HepG2 (cell line): Measurements from ENCODE around the gene ZNF12. TPM values are rescaled to one million over a fixed set of nuclear protein-coding genes. Genes with fewer than 3 reads are reported as not detected.

Experiments used
- ATAC-seq: fragments of 200-7000 bp; cut with Tn5 transposase; 3 replicates; pipeline ENCODE4 v1.9.1; 2020; ENCODE audit warnings: mild to moderate bottlenecking, moderate library complexity
- BruUV-seq: library from RNA; stranded (reverse); fragments of 400-500 nt; replicated peaks from 2 replicates; lab custom pipeline; 2021; lab: Mats Ljungman, UMichigan
- CTCF ChIA-PET: fragments of 300-600 bp; formaldehyde crosslinking; extraction: SDS; loops from one replicate; lab custom pipeline; 2021; ENCODE audit warnings: low total read pairs, inconsistent platforms, low intra/inter-chr PET ratio; lab: Yijun Ruan, JAX
- POLR2A ChIA-PET: fragments of 350-600 bp; sonication (Branson Sonifier 250); formaldehyde crosslinking; loops from one replicate; lab custom pipeline; 2020; ENCODE audit warnings: antibody characterized with exemption, inconsistent platforms; lab: Yijun Ruan, JAX
- DNase-seq: peaks from one replicate; pipeline ENCODE4 v3.0.0-alpha.2; 2015; ENCODE audit warnings: low spot score
- FAIRE-seq: peaks from 3 replicates; lab custom pipeline; 2011; peaks lifted over from hg19 to GRCh38; lab: Jason Lieb, UNC
- H2AFZ ChIP-seq: one replicate; pipeline ENCODE4 v1.6.1; 2011; ENCODE audit warnings: low read length, inconsistent platforms
- H3K27ac ChIP-seq: fragments of 300-600 bp; 3 replicates; pipeline ENCODE4 v1.8.0; 2011; ENCODE audit warnings: mixed run types, mild to moderate bottlenecking, mixed read lengths, low read length, inconsistent platforms; ENCODE audit not compliant: insufficient read depth; ENCODE audit errors: extremely low read length
- H3K27me3 ChIP-seq, 2 experiments: fragments of 200-600 bp in 1 of 2; 2 replicates in 1 of 2; 3 replicates in 1 of 2; pipeline versions ENCODE4 v1.6.0 to v1.8.0; 2011; ENCODE audit warnings: low read length in 2 of 2, mild to moderate bottlenecking in 2 of 2, moderate library complexity in 2 of 2, inconsistent platforms in 1 of 2; ENCODE audit not compliant: insufficient read depth in 2 of 2, control insufficient read depth in 1 of 2
- H3K36me3 ChIP-seq, 2 experiments: fragments of 200-600 bp in 1 of 2; replicated peaks in 1 of 2; 2 replicates in 1 of 2; 3 replicates in 1 of 2; pipeline versions ENCODE4 v1.5.1 to v1.8.0; 2011; ENCODE audit warnings: low read length in 2 of 2, inconsistent platforms in 1 of 2; ENCODE audit not compliant: insufficient read depth in 2 of 2, control insufficient read depth in 1 of 2
- H3K4me1 ChIP-seq: 2 replicates; pipeline ENCODE4 v1.5.1; 2012; ENCODE audit warnings: low read length, inconsistent platforms; ENCODE audit not compliant: insufficient read depth
- H3K4me2 ChIP-seq: 2 replicates; pipeline ENCODE4 v1.6.0; 2011; ENCODE audit warnings: low read depth, low read length, inconsistent platforms
- H3K4me3 ChIP-seq, 3 experiments: fragments of 200-600 bp in 1 of 3; sonication (generic), shearing (Covaris generic) in 1 of 3; replicated peaks in 1 of 3; 2 replicates each; pipeline ENCODE4 v1.5.1; 2011 to 2016; ENCODE audit warnings: low read length in 3 of 3, inconsistent platforms in 2 of 3, low read depth in 2 of 3, mild to moderate bottlenecking in 2 of 3, control low read depth in 1 of 3, mixed read lengths in 1 of 3; ENCODE audit not compliant: insufficient read depth in 1 of 3
- H3K79me2 ChIP-seq: one replicate; pipeline ENCODE4 v1.6.1; 2011; ENCODE audit warnings: low read length, inconsistent platforms; ENCODE audit not compliant: insufficient read depth
- H3K9ac ChIP-seq: 2 replicates; pipeline ENCODE4 v1.6.0; 2011; ENCODE audit warnings: mild to moderate bottlenecking, low read depth, low read length, inconsistent platforms; ENCODE audit not compliant: insufficient read depth
- H3K9me3 ChIP-seq: 2 replicates; pipeline ENCODE4 v1.5.1; 2012; ENCODE audit warnings: mild to moderate bottlenecking, low read length
- H4K20me1 ChIP-seq: 2 replicates; pipeline ENCODE4 v1.6.0; 2011; ENCODE audit warnings: inconsistent platforms, mild to moderate bottlenecking, low read length, moderate library complexity; ENCODE audit not compliant: insufficient read depth
- CBFB ChIP-seq: sonication (generic); formaldehyde crosslinking; IDR thresholded peaks from 2 replicates; pipeline ENCODE4 v1.4.0; 2020; ENCODE audit warnings: missing genetic modification reagents
- ETV5 ChIP-seq: IDR thresholded peaks from 2 replicates; pipeline ENCODE4 v1.6.1; 2018; ENCODE audit warnings: missing biosample characterization, missing genetic modification reagents, inconsistent platforms, borderline replicate concordance
- KLF12 ChIP-seq: sonication (generic); formaldehyde crosslinking; IDR thresholded peaks from 2 replicates; pipeline ENCODE4 v1.4.0; 2020; ENCODE audit warnings: missing genetic modification reagents, borderline replicate concordance
- PBX2 ChIP-seq: IDR thresholded peaks from 2 replicates; pipeline ENCODE4 v1.6.1; 2016; ENCODE audit warnings: control low read depth
- SP2 ChIP-seq: sonication (generic); formaldehyde crosslinking; IDR thresholded peaks from 2 replicates; pipeline ENCODE4 v1.5.1; 2020; ENCODE audit warnings: mild to moderate bottlenecking, missing genetic modification reagents
- SRF ChIP-seq: IDR thresholded peaks from 2 replicates; pipeline ENCODE4 v1.6.1; 2011; ENCODE audit warnings: mild to moderate bottlenecking, low read depth, low read length, moderate library complexity
- ZNF142 ChIP-seq: sonication (generic); formaldehyde crosslinking; IDR thresholded peaks from 2 replicates; pipeline ENCODE4 v1.4.0; 2020; ENCODE audit warnings: missing genetic modification reagents
- ZNF24 ChIP-seq: fragments of 450-650 bp; IDR thresholded peaks from 2 replicates; pipeline ENCODE4 v1.6.1; 2017; ENCODE audit warnings: antibody characterized with exemption, mild to moderate bottlenecking
- ZNF343 ChIP-seq: sonication (generic); formaldehyde crosslinking; IDR thresholded peaks from 2 replicates; pipeline ENCODE4 v1.4.0; 2020; ENCODE audit warnings: mild to moderate bottlenecking, missing genetic modification reagents
- ZNF549 ChIP-seq: sonication (generic); formaldehyde crosslinking; IDR thresholded peaks from 2 replicates; pipeline ENCODE4 v1.5.0; 2020; ENCODE audit warnings: missing genetic modification reagents
- ZNF703 ChIP-seq: sonication (generic); formaldehyde crosslinking; IDR thresholded peaks from 2 replicates; pipeline ENCODE4 v1.5.1; 2020; ENCODE audit warnings: missing genetic modification reagents, mild to moderate bottlenecking, moderate library complexity, borderline replicate concordance
- ZNF749 ChIP-seq: sonication (generic); formaldehyde crosslinking; IDR thresholded peaks from 2 replicates; pipeline ENCODE4 v1.8.0; 2022; ENCODE audit warnings: mild to moderate bottlenecking, missing genetic modification reagents, moderate library complexity, borderline replicate concordance
- WGBS: methylation state at CpG from one replicate; pipeline ENCODE4 v1.1.6; 2017; ENCODE audit warnings: low lambda C conversion rate; 5-methylcytosine and 5-hydroxymethylcytosine counted together
- in situ Hi-C: cut with HindIII; loops from 2 replicates; pipeline ENCODE4 v1.10.0; 2017; ENCODE audit warnings: low pct_unique_long_range_greater_than_20kb; ENCODE audit not compliant: extremely low pct_ligation_motif_present
- intact Hi-C: fragments of 100-400 bp; cut with micrococcal nuclease; formaldehyde crosslinking; loops from one replicate; pipeline ENCODE4 v1.10.0; 2022; ENCODE audit not compliant: unreplicated experiment
- polyA plus RNA-seq, 8 experiments: library from polyadenylated mRNA; depleted of rRNA in 3 of 8; stranded (reverse) in 7 of 8; unstranded in 1 of 8; fragments of >200 nt; fragmentation: Illumina TruSeq in 4 of 8; extraction: Trizol in 4 of 8; gene quantifications; 2 replicates each; pipeline versions ENCODE4 v1.2.1 to v1.2.3, GENCODE V29; 2011 to 2016; ENCODE audit warnings: low read depth in 4 of 8, missing spikeins in 1 of 8, mixed read lengths in 1 of 8; ENCODE audit not compliant: insufficient read depth in 1 of 8
- total RNA-seq, 5 experiments: library from RNA; depleted of rRNA; stranded (reverse); fragments of >200 nt; fragmentation: Illumina TruSeq; extraction: Trizol; gene quantifications; 2 replicates each; pipeline ENCODE4 v1.2.3, GENCODE V29; 2016; ENCODE audit warnings: low read depth in 1 of 5

Gene ZNF12
- total and polyA plus RNA-seq, 2 of the 13 experiments (the other 11 are each of a cell fraction or from before 2014, with no cell fraction given): 21.4 to 22.8 TPM

- TF ChIP-seq ZNF703 (CRISPR knock-in tag) (no peak), ZNF549 (CRISPR knock-in tag) (no peak), ETV5 (CRISPR knock-in tag) (no peak), PBX2 (CRISPR knock-in tag) (no peak), SP2 (CRISPR knock-in tag) (no peak)
- Histone ChIP-seq H3K4me2 (no peak overlapping the region), H3K27ac (no peak overlapping the region), H3K4me3 (no peak overlapping the region), H2AFZ (no peak overlapping the region), H3K36me3 (peaks cover 17 to 45% of the 10 kb centered on the region in 2 experiments; a peak in 4 of 5 replicates), H3K4me1 (no peaks in the 10 kb centered on the region), H3K9me3 (no peaks in the 10 kb centered on the region), H3K79me2 (no peaks in the 10 kb centered on the region), H4K20me1 (no peaks in the 10 kb centered on the region), H3K9ac (no peak overlapping the region), H3K27me3 (no peaks in the 10 kb centered on the region)
- 93% methylated on average over 3 of the region's 8 CpGs for WGBS
- ChIA-PET CTCF (no interaction called here), POLR2A (no interaction called here)
- DNase-seq (no peak), FAIRE-seq (no peak), ATAC-seq (no peak)
- BruUV-seq: no TSS peak
- in situ Hi-C loops (no loop called here), intact Hi-C loops (no loop called here)
These were observed 59.7 kb downstream of the ZNF12 start for GRCh38 chr7:6647080-6647479.

GRCh38 chr7:6646465-6646864, 60.3 kb downstream of the ZNF12 start:
- no peaks in the 10 kb centered on the region for H3K79me2 ChIP-seq
- no peak for DNase-seq
- BruUV-seq: no TSS peak
- intact Hi-C loops (no loop called here), in situ Hi-C loops (no loop called here)
- FAIRE-seq: no peak
- H3K9me3 ChIP-seq: no peaks in the 10 kb centered on the region
- H3K27me3 ChIP-seq: no peaks in the 10 kb centered on the region
- H3K27ac ChIP-seq: no peak overlapping the region
- peaks cover 1% of the 10 kb centered on the region; the same call in 1 of the 2 replicates for H3K4me1 ChIP-seq
- CTCF ChIA-PET: no interaction called here
- H3K9ac ChIP-seq: no peak overlapping the region
- H3K4me3 ChIP-seq: no peak overlapping the region
- no peak overlapping the region for H2AFZ ChIP-seq
- WGBS: 90% methylated on average over 2 of the region's 8 CpGs
- H4K20me1 ChIP-seq: no peaks in the 10 kb centered on the region
- H3K4me2 ChIP-seq: no peak overlapping the region
- POLR2A ChIA-PET: no interaction called here
- peaks cover 20 to 49% of the 10 kb centered on the region in 2 experiments; a peak in 4 of 5 replicates for H3K36me3 ChIP-seq
- ATAC-seq: no peak
- TF ChIP-seq ZNF142: no peak
- TF ChIP-seq ZNF749 (CRISPR knock-in tag): no peak
- TF ChIP-seq SRF: no peak
- no peak for TF ChIP-seq CBFB (CRISPR knock-in tag)
- no peak for TF ChIP-seq KLF12 (CRISPR knock-in tag)
- no peak for TF ChIP-seq ZNF343
- TF ChIP-seq ZNF24: no peak
